HG03066 (cell line): ENCODE results near the gene LAMP5.

Source experiments
- ATAC-seq: cut with Tn5 transposase; IDR thresholded peaks from one replicate; pipeline ENCODE4 v1.9.1; 2021; ENCODE audit warnings: low read depth; ENCODE audit not compliant: unreplicated experiment

LAMP5 gene, protein sequence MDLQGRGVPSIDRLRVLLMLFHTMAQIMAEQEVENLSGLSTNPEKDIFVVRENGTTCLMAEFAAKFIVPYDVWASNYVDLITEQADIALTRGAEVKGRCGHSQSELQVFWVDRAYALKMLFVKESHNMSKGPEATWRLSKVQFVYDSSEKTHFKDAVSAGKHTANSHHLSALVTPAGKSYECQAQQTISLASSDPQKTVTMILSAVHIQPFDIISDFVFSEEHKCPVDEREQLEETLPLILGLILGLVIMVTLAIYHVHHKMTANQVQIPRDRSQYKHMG

DNA sequence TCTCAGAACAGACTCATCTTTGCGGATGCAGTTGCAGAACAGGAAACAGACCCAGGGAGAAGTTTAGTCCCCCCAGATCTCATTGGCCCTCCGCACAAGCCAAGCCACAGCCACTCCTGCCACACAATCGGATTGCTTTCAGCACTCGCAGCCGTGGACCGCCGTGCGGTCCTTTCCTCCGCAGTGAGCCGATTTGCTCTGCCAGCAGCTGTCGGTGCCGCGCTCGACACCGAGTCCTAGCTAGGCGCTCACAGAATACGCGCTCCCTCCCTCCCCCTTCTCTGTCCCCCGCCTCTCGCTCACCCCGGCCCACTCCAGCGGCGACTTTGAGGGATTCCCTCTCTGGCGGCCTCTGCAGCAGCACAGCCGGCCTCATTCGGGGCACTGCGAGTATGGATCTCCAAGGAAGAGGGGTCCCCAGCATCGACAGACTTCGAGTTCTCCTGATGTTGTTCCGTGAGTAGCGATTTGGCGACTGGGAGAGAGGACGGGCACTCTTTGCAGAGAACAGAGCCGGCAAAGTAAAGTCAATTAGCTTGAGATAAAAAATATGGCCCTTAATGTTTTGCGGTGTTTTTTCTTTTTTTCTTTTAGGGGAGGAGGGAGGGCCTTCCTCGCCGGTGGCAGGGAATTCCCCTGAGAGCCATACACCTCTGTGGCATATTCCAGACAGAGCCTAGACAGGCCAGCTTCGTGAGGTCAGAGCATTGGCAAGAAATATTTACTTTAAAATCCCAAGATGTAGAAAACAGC lies at the start of gene LAMP5:
LAMP5 (plus strand) TSS at position 130 of the 753 bp plus-strand sequence; CDS start at position 393, 263 bp downstream.
- no peak for ATAC-seq

DNA sequence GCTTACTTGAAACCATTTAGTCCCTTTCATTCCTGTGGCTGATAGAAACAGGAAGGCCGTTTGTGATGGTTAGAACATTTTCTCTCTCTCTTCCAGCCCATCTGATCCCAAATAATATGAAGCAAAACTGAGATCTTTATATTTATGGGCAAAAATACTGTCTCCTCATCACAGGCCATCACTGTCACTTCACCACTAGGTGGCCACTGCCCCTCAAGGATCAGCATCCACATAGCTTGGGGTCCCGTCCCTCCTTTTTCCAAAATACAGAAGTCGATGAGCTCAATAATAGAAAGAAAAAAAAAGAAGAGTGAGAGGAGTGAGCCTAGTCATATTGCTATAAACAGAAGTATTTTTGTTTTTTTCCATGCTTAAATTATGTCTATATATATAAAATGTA lies 46.4 kb upstream of the LAMP5 start:
- no peak for ATAC-seq

DNA sequence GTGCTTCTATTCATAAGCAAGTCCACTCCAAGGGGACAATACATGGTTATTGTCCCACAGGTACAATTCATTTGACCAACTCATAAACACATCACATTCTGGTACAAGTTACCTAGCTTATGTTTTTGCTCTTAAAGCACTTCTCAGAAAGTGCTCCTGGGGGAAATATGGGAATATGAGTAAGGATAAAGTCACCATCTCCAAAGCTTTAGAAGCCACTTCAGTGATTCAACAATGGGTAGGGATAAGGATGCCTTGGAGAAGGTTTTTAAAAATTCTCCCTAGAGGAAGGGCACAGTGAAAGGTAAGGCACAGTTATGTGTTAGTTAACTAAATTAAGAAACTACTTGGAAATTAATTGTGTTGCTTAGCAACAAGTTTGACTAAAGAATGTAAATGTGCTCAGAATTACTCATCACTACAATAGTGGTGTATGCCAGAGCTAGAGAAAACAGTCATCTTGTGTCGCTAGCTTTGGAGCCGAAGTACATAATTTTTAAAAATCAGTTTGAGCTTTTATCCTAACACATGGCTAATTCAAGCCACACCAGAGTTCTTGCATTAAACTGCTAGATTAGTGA lies 39.5 kb upstream of the LAMP5 start:
- ATAC-seq, result no peak

DNA sequence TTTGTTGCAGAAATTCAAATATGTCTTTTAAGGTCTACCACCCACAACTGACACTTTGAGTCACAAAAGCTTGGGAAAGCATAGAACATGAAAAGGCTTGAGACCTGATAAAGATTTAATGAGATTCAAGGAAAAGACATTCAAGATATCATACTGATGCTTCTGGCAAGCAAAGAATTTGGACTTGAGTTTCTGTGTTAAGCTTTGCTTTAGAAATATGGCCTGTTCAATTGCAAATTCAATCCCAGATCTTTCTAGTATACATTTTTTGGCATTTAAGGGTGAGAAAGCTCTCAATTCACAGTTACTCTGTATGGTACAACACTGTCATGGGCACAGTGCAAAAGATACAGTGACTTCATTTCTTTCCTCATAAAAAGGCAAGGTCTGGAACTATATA lies 38.9 kb upstream of the LAMP5 start:
- ATAC-seq, result no peak

DNA sequence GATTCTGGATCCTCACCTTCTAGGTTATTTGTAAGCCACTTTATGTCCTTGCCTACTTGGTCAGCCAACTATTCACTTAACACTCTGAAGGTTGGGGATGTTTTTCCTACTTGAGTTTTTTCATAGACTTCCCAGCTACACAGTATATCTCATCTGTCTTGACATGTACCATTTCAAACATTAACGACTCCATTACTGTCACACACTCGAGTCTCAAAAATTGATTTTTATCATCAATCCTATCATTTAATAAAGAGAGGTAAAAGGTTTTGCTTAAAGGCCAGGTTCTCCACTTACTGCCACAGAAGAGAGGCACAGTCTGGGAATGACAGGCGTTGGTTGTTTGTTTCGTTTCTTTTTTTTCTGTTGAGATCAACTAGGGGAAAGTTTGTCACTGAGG lies 38.2 kb upstream of the LAMP5 start:
- no peak for ATAC-seq

DNA sequence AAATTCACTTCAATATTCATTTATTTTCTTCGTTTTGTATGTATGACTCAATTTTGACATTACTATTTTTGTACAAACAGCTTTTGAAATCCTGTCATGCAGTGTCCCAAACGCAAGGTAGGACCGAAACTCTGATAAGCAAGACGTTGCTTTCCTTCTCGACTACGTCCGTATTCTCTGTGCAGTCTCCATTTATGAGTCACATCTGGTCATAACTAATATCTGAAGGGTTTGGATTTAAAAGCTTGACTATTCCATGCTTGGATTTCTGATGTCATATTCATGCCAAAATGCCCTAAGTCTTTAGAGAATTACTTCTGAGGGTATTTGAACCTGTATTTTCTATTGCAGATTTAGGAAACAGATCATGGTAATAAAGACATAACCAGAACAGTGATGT lies 37.8 kb upstream of the LAMP5 start:
- ATAC-seq, result no peak

DNA sequence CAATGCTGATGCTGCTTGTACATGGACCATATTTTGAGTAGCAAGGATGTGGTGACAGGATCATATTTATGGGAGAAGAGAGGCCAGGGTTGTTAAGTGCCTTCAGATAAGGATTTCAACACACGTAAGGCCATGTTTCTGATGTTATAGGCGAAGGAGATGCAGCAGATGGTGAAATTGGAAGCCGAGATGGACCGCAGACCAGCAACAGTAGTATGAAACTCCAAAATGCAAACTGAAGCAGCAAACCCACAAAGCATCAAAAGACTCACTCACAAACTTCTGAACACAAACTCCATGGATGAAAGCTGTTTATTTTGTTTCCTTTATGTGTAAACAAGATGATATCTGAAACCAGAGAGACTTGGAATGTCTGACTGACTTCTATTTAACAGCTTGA lies 35.6 kb upstream of the LAMP5 start:
- no peak for ATAC-seq

DNA sequence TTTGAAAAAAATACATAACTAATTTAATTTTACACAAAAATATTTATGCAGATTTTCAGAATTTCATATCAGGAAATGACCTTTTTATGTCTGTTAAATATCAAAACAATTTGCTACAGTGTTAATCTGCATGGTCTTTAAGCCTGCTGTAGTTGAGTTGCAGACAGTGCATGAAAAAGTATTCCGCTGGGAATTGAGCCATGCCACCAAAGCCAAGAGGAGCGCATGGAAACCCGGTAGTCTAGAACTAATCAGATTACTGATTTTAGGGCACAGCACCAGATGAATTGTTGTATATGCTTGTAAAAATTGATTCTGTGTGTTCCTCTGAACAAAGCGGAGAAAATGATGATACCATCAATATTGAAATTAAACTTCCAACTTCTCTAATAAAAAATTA lies 34.3 kb upstream of the LAMP5 start:
- no peak for ATAC-seq

DNA sequence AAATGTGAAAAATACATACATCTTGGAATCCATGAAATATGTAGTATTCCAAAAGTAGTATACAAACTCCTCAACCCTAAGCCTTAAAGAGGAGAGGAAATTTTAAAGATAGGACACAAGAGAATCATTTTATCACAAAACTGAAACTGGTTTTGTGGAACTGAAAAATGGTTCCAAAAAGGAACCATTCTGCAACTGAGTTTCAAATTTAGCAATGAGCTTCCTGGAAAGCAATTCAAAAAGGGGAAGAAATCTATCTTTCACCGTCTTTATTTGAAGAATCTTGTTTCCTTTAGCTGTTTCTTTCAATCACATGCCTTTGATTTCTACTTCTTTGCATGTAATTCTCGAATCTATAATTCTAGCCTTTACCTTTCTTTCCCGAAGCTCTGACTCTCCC lies 32.2 kb upstream of the LAMP5 start:
- no peak for ATAC-seq

DNA sequence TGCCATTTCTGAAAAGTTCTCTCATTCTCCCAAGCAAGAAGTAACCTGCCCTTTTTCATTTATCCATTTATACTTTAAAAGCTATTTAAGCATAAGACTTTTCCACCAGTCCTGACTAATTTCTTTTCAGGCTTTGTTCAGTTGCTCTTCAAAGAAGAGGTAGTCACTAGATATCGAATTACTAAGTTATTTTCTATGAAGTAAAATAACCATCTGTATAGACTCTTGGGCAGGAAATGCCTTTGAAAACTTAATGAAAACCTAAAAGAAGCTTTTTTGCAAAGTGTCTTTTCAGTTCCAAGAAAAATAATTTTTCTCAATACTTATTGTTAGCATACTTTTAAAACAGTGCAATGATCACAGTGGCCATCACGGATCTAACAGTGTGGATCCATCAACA lies 31.3 kb upstream of the LAMP5 start:
- ATAC-seq, result no peak

DNA sequence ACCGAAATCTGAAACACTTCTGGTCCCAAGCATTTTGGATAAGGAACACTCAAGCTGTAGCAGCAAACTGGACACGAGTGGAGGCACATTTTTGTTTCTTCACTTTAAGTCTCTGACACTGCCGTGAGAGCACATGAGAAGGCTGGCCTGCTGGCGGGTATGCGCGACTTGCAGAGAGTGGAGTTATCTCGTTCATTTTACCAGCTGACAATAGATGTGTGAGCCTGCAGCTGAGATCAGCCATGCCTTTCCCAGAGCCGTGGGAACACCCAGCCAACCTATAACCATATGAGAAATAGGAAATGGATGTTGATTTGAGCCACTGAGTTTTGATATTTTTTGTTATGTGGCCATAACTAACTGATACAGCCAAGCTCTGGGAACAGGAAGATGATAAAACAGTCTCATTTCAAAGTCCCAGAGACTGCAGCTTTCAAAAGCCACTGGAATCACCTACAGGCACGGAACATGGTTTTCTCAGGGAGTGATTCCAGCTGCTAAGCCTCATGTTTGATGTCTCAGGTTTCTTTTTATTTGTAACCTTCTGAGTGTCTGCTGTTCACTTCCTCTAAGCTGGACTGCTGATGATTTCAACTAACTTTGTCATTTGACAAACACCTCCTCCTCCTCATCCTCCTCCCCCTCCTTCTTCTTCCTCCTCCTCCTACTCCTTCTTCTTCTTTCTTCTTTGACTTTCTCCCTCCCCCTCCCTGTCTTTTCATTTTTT lies 28.6 kb upstream of the LAMP5 start:
- ATAC-seq, result no peak

DNA sequence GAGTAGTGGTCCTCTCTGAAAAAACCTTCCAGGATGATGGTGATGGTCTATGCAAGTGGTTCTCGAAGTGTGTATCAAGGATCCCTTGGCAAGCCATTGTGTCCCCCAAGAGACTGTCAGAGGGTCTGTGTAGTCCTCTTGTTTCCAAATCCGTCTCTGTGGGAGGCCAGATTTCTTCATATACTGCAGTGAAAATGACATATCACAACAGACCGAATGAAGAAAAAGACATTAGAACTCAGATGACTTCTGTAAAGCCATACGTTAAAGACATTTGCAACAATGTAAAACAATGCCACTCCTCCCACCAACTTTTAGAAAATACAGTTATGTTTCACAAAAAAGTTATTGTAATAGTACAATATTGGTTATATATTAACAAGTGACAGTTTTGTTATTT lies 27.2 kb upstream of the LAMP5 start:
- ATAC-seq, result no peak

DNA sequence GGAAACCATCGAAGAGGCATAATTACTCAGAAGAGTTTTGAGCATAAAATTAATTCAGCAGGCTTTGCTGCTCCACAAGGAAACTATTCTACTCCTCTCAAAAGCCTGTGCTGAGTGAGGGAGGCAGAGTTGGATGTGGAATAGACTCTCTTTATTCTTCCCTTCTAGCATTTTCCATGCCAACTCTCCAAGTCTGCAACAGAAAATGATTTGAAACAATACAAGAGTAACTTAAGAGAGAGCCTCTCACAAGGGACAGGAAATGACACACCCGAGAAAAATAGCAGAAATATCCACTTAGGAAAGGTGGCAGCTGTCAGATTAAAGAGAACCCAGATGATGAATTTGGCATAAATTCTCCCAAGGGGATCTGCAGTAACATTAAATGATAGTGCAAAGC lies 26.3 kb upstream of the LAMP5 start:
- ATAC-seq, result no peak

DNA sequence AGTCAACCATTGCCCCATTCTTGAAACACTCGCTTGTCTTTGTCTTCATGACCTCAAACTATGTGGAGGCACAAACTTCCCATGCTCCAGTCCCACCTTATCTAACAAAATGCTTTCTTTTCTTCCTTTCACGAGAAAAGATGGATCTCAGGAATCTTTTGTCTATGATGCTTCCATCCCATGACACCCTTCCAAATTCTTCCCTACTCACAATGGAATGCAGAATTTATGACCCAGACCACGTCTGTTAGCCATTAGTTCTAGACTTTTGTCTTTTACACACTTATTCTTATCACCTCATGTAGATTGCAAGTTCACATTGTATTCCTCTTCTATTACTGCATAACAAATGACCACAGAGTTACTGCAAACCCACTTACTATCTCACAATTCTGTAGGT lies 24.2 kb upstream of the LAMP5 start:
- ATAC-seq, result no peak

DNA sequence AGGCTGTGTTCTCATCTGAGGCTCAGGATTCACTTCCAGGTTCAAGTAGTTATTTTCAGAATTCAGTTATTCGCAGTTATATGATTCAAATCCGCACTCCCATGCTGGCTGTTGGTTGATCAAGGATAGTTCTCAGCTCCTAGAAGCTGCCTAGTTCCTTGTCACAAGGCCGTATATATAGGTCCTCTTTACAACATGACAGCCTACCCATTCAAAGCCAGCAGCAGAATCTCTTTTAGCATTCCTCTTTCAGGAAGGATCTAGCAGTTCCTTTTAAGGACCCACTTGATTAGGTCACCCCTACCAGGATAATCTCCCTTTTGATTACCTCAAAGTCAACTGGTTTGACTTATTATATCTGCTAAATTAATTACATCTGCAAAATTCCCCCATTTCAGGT lies 23.8 kb upstream of the LAMP5 start:
- no peak for ATAC-seq

DNA sequence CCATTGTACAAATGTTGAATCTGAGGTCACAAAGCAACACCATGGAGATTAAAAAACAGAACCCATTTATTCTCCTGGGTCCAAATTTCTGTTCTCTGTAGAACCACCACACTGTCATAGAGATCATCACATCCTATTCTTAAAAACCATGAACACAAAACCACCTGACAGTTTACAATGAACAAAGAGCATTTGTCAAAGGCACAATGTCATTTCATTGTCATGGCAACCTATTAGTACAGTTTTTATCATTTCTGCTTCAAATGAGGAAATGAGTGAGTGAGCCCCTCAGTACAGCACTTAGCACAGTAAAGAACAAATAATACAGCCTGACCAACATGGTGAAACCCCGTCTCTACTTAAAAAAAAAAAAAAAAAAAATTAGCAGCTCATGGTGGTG lies 23.1 kb upstream of the LAMP5 start:
- ATAC-seq, result no peak

DNA sequence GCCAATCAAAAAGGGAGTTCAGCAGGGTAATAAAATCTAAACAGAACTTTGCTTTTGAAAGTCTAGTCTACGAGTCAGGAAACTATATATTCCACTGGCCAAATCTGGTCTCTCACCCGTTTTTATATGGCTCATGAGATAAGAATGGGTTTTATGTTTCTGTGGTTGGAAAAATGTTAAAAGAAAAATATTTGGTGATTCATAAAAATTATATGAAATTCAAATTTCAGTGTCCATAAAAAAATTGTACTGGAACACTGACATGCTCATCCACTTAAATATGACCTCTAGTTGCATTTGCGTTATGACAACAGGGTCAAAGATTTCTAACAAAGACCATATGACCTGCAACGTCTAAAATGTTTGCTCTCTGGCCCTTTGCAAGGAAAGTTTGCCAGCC lies 22.3 kb upstream of the LAMP5 start:
- no peak for ATAC-seq

DNA sequence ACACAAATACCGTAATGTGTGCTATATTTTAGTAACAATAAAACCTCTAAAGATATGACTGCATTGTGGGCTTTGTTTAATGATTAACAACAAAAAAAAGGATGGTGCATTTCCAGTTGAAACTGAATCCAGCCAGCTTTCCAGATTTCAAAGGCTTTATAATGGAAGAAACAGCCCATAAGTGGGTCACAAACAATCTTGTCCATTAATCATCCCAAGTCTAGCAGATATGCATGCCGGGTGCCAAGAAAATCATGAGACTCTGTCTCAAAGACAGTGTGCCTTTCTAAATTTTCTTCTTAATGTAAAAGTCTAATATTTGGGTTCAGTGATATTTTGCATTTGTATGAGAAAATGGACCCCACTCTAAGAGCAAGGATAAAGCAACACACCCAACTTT lies 20.6 kb upstream of the LAMP5 start:
- no peak for ATAC-seq

DNA sequence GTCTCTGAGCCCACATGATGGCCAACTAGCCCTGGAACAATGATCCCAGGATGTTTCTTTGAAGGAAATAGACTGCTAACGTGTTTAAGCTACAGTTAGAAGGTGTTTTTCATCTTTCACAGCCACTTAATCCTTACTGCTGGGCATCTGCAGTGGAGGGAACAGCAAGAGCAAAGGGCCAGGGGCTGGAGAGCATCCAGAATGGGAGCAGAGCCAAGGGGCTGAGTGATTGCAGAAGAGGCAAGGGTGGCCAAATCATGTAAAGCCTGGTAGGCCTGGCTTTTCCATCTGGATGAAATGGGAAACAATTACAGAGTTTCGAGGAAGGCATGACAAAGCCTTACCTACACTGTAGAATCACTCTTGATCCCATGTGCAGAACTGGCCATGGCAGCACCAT lies 18.7 kb upstream of the LAMP5 start:
- no peak for ATAC-seq

DNA sequence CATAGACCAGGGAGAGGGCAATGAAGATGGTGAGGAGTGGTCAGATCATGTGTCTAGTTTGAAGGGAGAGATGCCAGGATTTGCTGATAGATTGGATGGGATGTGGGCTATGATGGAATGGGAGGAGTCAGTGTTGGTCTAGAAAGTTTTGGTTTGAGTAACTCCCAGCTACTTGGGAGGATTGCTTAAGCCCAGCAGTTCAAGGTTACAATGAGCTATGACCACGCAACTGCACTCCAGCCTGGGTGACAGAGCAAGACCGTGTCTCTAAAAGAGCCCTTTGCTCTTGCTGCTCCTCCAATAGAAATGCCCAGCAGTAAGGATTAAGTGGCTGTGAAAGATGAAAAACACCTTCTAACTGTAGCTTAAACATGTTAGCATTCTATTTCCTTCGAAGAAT lies 18.2 kb upstream of the LAMP5 start:
- ATAC-seq, result no peak

DNA sequence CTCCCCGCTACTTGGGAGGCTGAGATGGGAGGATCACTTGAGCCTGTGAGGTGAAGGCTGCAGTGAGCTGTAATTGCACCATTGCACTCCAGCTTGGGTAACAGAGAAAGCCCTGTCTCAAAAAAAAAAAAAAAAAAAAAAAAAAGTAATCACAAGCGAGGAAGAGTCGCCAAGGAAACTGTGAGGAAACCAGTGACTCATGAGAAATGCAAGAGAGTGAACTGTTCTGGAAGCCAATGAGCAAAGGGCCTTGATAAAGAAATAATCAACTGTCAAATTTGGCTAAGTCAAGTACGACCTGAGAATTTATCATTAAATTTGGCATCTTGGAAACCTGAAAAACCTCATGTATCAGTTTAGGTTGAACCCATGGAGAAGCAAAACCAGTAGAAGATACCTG lies 16.1 kb upstream of the LAMP5 start:
- no peak for ATAC-seq
